Smooth muscle cell (in vitro differentiated cells): ENCODE measurements around the gene IQCE. TPM values are rescaled to one million over a fixed set of nuclear protein-coding genes. Genes with fewer than 3 reads are reported as not detected.
A peak's percentile ranks its signal among the peaks of the same experiment; 100 is the strongest.

ENCODE experiments used
- DNase-seq: peaks from one replicate; lab custom pipeline; 2025; ENCODE audit not compliant: unreplicated experiment; lab: John Stamatoyannopoulos, UW
- H2AFZ ChIP-seq: fragments of 200-600 bp; sonication (generic); 2 replicates; pipeline ENCODE4 v1.6.0; 2016; ENCODE audit warnings: antibody characterized with exemption, low read depth, mild to moderate bottlenecking
- H3F3A ChIP-seq: fragments of 200-600 bp; sonication (generic); 2 replicates; pipeline ENCODE4 v1.6.0; 2017; ENCODE audit warnings: antibody characterized with exemption, low read depth
- H3K27ac ChIP-seq: fragments of 200-600 bp; sonication (generic); 2 replicates; pipeline ENCODE4 v1.5.1; 2016; ENCODE audit warnings: low read depth, mild to moderate bottlenecking
- H3K27me3 ChIP-seq: fragments of 200-600 bp; sonication (generic); 2 replicates; pipeline ENCODE4 v1.6.1; 2016; ENCODE audit warnings: low read depth, mild to moderate bottlenecking
- H3K36me3 ChIP-seq: fragments of 200-600 bp; sonication (generic); 2 replicates; pipeline ENCODE4 v1.5.1; 2016; ENCODE audit warnings: low read depth
- H3K4me1 ChIP-seq: fragments of 200-600 bp; sonication (generic); 2 replicates; pipeline ENCODE4 v1.5.1; 2016; ENCODE audit warnings: low read depth
- H3K4me2 ChIP-seq: fragments of 200-600 bp; sonication (generic); 2 replicates; pipeline ENCODE4 v1.6.0; 2016; ENCODE audit warnings: mild to moderate bottlenecking
- H3K4me3 ChIP-seq: fragments of 200-600 bp; sonication (generic); 2 replicates; pipeline ENCODE4 v1.5.1; 2016; ENCODE audit warnings: mild to moderate bottlenecking
- H3K79me2 ChIP-seq: fragments of 200-600 bp; sonication (generic); 2 replicates; pipeline ENCODE4 v1.6.0; 2016; ENCODE audit warnings: low read depth, mild to moderate bottlenecking
- H3K9ac ChIP-seq: fragments of 200-600 bp; sonication (generic); 2 replicates; pipeline ENCODE4 v1.6.0; 2016; ENCODE audit warnings: low read depth
- H3K9me3 ChIP-seq: fragments of 200-600 bp; sonication (generic); replicated peaks from 2 replicates; pipeline ENCODE4 v1.5.1; 2016; ENCODE audit warnings: low read depth
- H4K20me1 ChIP-seq: fragments of 200-600 bp; sonication (generic); 2 replicates; pipeline ENCODE4 v1.6.0; 2016; ENCODE audit warnings: low read depth
- CTCF ChIP-seq: fragments of 200-600 bp; sonication (generic); IDR thresholded peaks from 2 replicates; pipeline ENCODE4 v1.5.1; 2017; ENCODE audit warnings: borderline replicate concordance, mild to moderate bottlenecking, antibody characterized with exemption; ENCODE audit not compliant: insufficient read depth, poor library complexity, severe bottlenecking
- WGBS: methylation state at CpG from one replicate; pipeline ENCODE4 v1.1.7; 2016; ENCODE audit warnings: low lambda C conversion rate; 5-methylcytosine and 5-hydroxymethylcytosine counted together
- polyA plus RNA-seq: library from polyadenylated mRNA; unstranded; fragments of >200 nt; fragmentation: Nextera tagmentation; extraction: Ambion mirVana; gene quantifications from 2 replicates; pipeline ENCODE4 v1.2.1, GENCODE V29; 2016
- total RNA-seq: library from RNA; depleted of rRNA; stranded (reverse); fragments of >200 nt; gene quantifications from 2 replicates; pipeline ENCODE4 v1.2.3, GENCODE V29; 2014

The IQCE gene
- total and polyA plus RNA-seq, 2 experiments from 2014 or later: 5.8 to 12.7 TPM

GRCh38 chr7:2515424-2516193 lies 43.2 kb upstream of the IQCE start:
- 97% methylated on average over 14 of the region's 15 CpGs for WGBS
- no peak overlapping the region for H2AFZ ChIP-seq
- H3K9ac ChIP-seq: peak overlapping the region; percentile 62

GRCh38 chr7:2516194-2516555 lies 42.6 kb upstream of the IQCE start:
- Histone ChIP-seq H3F3A (peaks cover 23% of the 10 kb centered on the region), H3K79me2 (peaks cover 12% of the 10 kb centered on the region), H2AFZ (no peak overlapping the region), H3K27ac (peak overlapping the region; percentile 93), H3K9ac (peak overlapping the region; percentile 62), H3K36me3 (no peaks in the 10 kb centered on the region), H3K27me3 (no peaks in the 10 kb centered on the region), H3K9me3 (no peaks in the 10 kb centered on the region), H3K4me3 (no peak overlapping the region), H3K4me1 (peaks cover 32% of the 10 kb centered on the region), H4K20me1 (peaks cover 12% of the 10 kb centered on the region), H3K4me2 (peak overlapping the region; percentile 28)
- no peak for TF ChIP-seq CTCF
- 80% methylated on average over 8 of the region's 8 CpGs for WGBS
- no peak for DNase-seq

More at GRCh38 chr7:2515424-2516193, 43.2 kb upstream of the IQCE start:
- H3K36me3 ChIP-seq: no peaks in the 10 kb centered on the region
- H3K79me2 ChIP-seq: peaks cover 6% of the 10 kb centered on the region
- TF ChIP-seq CTCF: no peak
- H3K27ac ChIP-seq: peak overlapping the region; percentile 93
- no peak for DNase-seq
- H3K4me3 ChIP-seq: no peak overlapping the region
- no peaks in the 10 kb centered on the region for H3K27me3 ChIP-seq
- H3K4me1 ChIP-seq: peaks cover 33% of the 10 kb centered on the region
- H4K20me1 ChIP-seq: peaks cover 7% of the 10 kb centered on the region
- no peaks in the 10 kb centered on the region for H3K9me3 ChIP-seq
- H3F3A ChIP-seq: peaks cover 21% of the 10 kb centered on the region
- peak overlapping the region; percentile 28 for H3K4me2 ChIP-seq

- Histone ChIP-seq H3K27ac (peak overlapping the region; percentile 93), H3K4me3 (no peak overlapping the region), H3K36me3 (no peaks in the 10 kb centered on the region), H3K4me1 (peaks cover 32% of the 10 kb centered on the region), H2AFZ (no peak overlapping the region), H4K20me1 (peaks cover 21% of the 10 kb centered on the region), H3K27me3 (no peaks in the 10 kb centered on the region), H3K9me3 (no peaks in the 10 kb centered on the region), H3K4me2 (peak overlapping the region; percentile 94), H3K9ac (peak overlapping the region; percentile 62), H3K79me2 (peaks cover 20% of the 10 kb centered on the region), H3F3A (peaks cover 27% of the 10 kb centered on the region)
- TF ChIP-seq CTCF: no peak
- WGBS: 4% methylated on average over 7 of the region's 8 CpGs
- DNase-seq: no peak
Observed at GRCh38 chr7:2517026-2517425, 41.8 kb upstream of the IQCE start.
